Chondrocyte (in vitro differentiated cells): Measurements from ENCODE around the gene RUNX3. TPM values are rescaled to one million over a fixed set of nuclear protein-coding genes. Genes with fewer than 3 reads are reported as not detected.

Experiments
- DNase-seq: peaks from one replicate; pipeline ENCODE4 v3.0.0; 2021; ENCODE audit warnings: mixed read lengths, low spot score
- H3K27ac Mint-ChIP-seq: one replicate; pipeline ENCODE4 v1.8.0; 2021; ENCODE audit warnings: mild to moderate bottlenecking, moderate library complexity, mixed read lengths; ENCODE audit not compliant: unreplicated experiment
- H3K27me3 Mint-ChIP-seq: 2 replicates; pipeline ENCODE4 v1.8.0; 2021; ENCODE audit warnings: low read depth, mixed read lengths
- H3K36me3 Mint-ChIP-seq: 2 replicates; pipeline ENCODE4 v1.8.0; 2021; ENCODE audit warnings: low read depth, mixed read lengths
- H3K4me1 Mint-ChIP-seq: 2 replicates; pipeline ENCODE4 v1.8.0; 2021; ENCODE audit warnings: low read depth, mild to moderate bottlenecking, mixed read lengths
- H3K4me3 Mint-ChIP-seq: one replicate; pipeline ENCODE4 v1.8.0; 2021; ENCODE audit warnings: mild to moderate bottlenecking, moderate library complexity, mixed read lengths; ENCODE audit not compliant: unreplicated experiment
- H3K9me3 Mint-ChIP-seq: 2 replicates; pipeline ENCODE4 v1.8.0; 2021; ENCODE audit warnings: low read depth, mixed read lengths
- total RNA-seq: library from RNA; stranded (reverse); gene quantifications from 3 replicates; pipeline ENCODE4 v1.2.1, GENCODE V29; 2021
- TF ChIP-seq, protein P1 (sequence below): fragments of 200-600 bp; sonication (generic); IDR thresholded peaks from 2 replicates; pipeline ENCODE4 v1.5.0; 2021; ENCODE audit warnings: antibody characterized with exemption, mild to moderate bottlenecking, moderate library complexity

The RUNX3 gene
- total RNA-seq, 1 donor from 2014 or later: 1.8 TPM

DNA sequence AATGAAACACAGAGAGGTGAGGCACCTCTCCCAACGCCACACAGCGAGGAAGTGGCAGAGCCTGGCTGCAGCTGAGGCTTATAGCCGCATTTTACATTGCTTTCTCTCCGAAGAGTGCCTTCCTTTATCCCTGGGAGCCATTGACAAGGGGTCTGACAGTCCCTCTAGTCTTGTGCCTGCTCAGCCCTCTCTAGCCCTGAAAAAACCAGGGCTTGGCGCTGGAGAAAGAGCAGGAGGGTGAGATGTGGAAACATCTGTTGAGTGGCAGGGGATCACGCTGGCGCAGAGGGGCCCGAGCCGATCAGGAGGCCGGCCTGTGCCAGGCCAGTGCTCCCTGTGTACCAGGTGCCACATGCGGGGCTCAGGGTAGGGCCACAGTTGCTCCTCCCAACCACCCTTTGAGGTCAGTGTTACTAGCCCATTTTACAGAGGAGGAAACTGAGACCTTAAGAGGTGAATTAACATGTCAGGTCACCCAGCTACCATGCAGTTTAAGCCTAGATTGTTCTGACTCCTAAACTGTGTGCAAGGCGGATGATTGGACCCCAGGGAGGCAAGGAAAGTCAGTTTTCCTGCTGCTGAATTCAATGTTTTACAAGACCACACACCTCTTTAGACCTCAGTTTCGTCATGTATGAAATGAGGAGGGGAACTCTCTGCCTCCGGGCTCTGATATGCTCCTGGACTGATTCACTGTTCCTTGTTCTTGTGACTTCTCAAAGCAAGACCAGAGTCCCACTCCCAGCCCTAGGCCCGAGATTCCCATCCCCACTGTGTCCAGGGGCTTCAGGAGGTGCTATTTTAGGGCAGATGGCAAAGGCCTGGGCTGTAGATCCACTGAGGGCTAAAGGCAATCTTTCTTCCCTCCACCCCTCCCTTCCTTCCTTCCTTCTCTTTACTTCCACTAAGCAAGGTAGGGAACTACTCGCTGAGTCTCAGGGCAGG lies 28.0 kb upstream of the RUNX3 start:
- no peaks in the 10 kb centered on the region for H3K36me3 Mint-ChIP-seq
- TF ChIP-seq, protein P1, sequence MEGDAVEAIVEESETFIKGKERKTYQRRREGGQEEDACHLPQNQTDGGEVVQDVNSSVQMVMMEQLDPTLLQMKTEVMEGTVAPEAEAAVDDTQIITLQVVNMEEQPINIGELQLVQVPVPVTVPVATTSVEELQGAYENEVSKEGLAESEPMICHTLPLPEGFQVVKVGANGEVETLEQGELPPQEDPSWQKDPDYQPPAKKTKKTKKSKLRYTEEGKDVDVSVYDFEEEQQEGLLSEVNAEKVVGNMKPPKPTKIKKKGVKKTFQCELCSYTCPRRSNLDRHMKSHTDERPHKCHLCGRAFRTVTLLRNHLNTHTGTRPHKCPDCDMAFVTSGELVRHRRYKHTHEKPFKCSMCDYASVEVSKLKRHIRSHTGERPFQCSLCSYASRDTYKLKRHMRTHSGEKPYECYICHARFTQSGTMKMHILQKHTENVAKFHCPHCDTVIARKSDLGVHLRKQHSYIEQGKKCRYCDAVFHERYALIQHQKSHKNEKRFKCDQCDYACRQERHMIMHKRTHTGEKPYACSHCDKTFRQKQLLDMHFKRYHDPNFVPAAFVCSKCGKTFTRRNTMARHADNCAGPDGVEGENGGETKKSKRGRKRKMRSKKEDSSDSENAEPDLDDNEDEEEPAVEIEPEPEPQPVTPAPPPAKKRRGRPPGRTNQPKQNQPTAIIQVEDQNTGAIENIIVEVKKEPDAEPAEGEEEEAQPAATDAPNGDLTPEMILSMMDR: no peak
- no peak overlapping the region for H3K27ac Mint-ChIP-seq

GRCh38 chr1:24957016-24957807 lies 27.1 kb upstream of the RUNX3 start:
- H3K27ac Mint-ChIP-seq: no peak overlapping the region

More for the DNA sequence above, 28.0 kb upstream of the RUNX3 start:
- H3K9me3 Mint-ChIP-seq: no peaks in the 10 kb centered on the region
- no peak overlapping the region for H3K4me3 Mint-ChIP-seq
- H3K4me1 Mint-ChIP-seq: peaks cover 6% of the 10 kb centered on the region
- H3K27me3 Mint-ChIP-seq: no peaks in the 10 kb centered on the region
- no peak for DNase-seq

DNA sequence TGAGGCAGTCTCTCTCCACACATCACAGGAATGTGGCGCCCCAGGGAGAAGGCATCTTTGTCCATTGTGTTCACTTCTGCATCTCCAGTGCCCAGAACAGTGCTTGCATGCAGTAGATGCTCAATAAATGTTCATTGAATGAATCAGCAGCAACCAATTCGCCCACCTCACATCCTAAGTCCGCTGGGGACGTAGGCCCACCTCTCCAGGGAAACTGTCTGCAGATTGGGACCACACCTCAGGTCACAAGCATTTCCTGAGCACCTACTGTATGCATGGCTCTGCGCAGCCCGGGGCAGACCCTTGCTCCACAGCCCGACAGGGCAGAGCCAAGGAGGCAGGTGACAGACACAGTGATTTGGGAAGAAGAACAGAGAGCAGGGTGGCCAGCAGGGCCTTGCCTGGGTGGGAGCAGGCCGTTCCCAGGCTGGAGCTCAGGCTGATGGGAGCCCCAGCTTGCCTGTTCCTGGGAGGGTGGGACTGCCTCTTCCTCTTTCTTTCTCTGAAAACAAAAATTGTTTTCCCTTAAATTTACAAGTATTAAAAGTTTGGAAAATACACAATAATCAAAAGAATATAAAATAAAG lies 25.8 kb upstream of the RUNX3 start:
- Mint-ChIP-seq H3K4me1 (peaks cover 6% of the 10 kb centered on the region), H3K9me3 (no peaks in the 10 kb centered on the region), H3K36me3 (no peaks in the 10 kb centered on the region), H3K27ac (no peak overlapping the region), H3K27me3 (no peaks in the 10 kb centered on the region), H3K4me3 (no peak overlapping the region)
- TF ChIP-seq, protein P1: no peak
- no peak for DNase-seq

More at GRCh38 chr1:24957016-24957807, 27.1 kb upstream of the RUNX3 start:
- TF ChIP-seq, protein P1: no peak
- DNase-seq: no peak
- Mint-ChIP-seq H3K4me1 (peaks cover 6% of the 10 kb centered on the region), H3K9me3 (no peaks in the 10 kb centered on the region), H3K4me3 (no peak overlapping the region), H3K36me3 (no peaks in the 10 kb centered on the region), H3K27me3 (no peaks in the 10 kb centered on the region)

DNA sequence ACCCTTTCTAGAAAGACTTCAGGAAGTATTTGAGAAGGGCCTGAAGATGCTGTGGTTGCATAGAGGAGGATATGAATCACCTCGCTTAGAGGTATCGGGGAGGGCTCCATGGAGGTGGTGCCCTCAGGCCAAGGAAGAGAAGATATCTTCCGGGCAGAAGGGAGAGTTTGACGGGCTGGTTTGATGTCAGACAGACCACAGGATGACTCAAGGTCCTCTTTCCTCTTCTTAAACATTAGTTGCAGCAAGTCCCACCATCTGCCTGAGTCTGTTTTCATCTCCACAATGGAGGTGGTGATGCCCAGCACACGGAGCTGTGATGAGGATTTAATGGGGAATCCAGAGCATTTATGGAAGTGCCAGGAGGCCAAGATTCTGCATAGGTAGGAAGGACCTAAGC lies 25.1 kb upstream of the RUNX3 start:
- Mint-ChIP-seq H3K36me3 (no peaks in the 10 kb centered on the region), H3K27me3 (no peaks in the 10 kb centered on the region), H3K9me3 (no peaks in the 10 kb centered on the region), H3K4me3 (no peak overlapping the region), H3K4me1 (peaks cover 7% of the 10 kb centered on the region), H3K27ac (no peak overlapping the region)
- TF ChIP-seq, protein P1: no peak
- no peak for DNase-seq

DNA sequence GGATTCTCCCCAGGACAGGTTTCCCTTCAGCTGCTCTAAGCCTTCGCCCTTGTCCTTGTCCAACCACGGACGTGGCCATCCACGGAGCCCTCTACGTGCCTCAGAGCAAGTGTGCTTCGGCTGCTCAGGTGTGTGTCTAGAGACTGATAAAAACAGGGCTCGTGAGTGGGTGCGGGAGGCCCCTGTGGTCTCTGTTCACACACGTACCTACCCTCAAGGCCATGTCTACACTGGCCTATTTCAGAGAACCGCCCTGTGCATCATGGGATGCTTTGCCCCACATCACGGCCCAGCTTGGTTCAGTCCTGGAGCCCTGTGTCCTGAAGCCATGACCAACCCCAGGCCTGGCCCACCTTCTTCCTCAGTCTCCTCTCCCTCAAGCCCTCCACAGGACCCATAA lies 24.6 kb upstream of the RUNX3 start:
- Mint-ChIP-seq H3K27me3 (no peaks in the 10 kb centered on the region), H3K4me1 (peaks cover 11% of the 10 kb centered on the region), H3K9me3 (no peaks in the 10 kb centered on the region), H3K36me3 (no peaks in the 10 kb centered on the region), H3K4me3 (no peak overlapping the region), H3K27ac (no peak overlapping the region)
- TF ChIP-seq, protein P1: no peak
- DNase-seq: no peak
